HG02588 (cell line): ENCODE data around the gene WDR26.
A peak's percentile ranks its signal among the peaks of the same experiment; 100 is the strongest.
"Not testable (repeated sequence)": the region's sequence is repeated elsewhere in the genome, so short reads cannot be mapped to it uniquely, and the experiment has no call there.

Source experiments
- ATAC-seq: cut with Tn5 transposase; IDR thresholded peaks from one replicate; pipeline ENCODE4 v1.9.1; 2021; ENCODE audit warnings: mild to moderate bottlenecking, moderate library complexity; ENCODE audit not compliant: unreplicated experiment

Gene WDR26

GRCh38 chr1:224433701-224434672 lies 610 bp downstream of the WDR26 start:
- ATAC-seq, result peak; percentile 13

GRCh38 chr1:224433041-224433691 lies 1.4 kb downstream of the WDR26 start:
- no peak for ATAC-seq

GRCh38 chr1:224432672-224433040 lies 1.9 kb downstream of the WDR26 start:
- no peak for ATAC-seq

GRCh38 chr1:224432146-224432545 lies 2.5 kb downstream of the WDR26 start:
- ATAC-seq, result no peak

GRCh38 chr1:224431726-224432125 lies 2.9 kb downstream of the WDR26 start:
- ATAC-seq, result no peak

- no peak for ATAC-seq
These were observed 4.0 kb downstream of the WDR26 start for GRCh38 chr1:224430511-224431113.

- no peak for ATAC-seq
These were observed 4.8 kb downstream of the WDR26 start for GRCh38 chr1:224429616-224430326.

- not testable (repeated sequence) for ATAC-seq
These were observed 5.9 kb downstream of the WDR26 start for GRCh38 chr1:224428713-224429112.

- no peak for ATAC-seq
These were observed 7.3 kb downstream of the WDR26 start for GRCh38 chr1:224427346-224427745.

GRCh38 chr1:224426869-224427268 lies 7.7 kb downstream of the WDR26 start:
- not testable (repeated sequence) for ATAC-seq

- ATAC-seq, result no peak
These were observed 9.2 kb downstream of the WDR26 start for GRCh38 chr1:224425279-224425884.

- ATAC-seq, result no peak
These were observed 14.5 kb downstream of the WDR26 start for GRCh38 chr1:224420106-224420505.

- no peak for ATAC-seq
These were observed 22.8 kb downstream of the WDR26 start for GRCh38 chr1:224411766-224412165.

- no peak for ATAC-seq
These were observed 26.4 kb downstream of the WDR26 start for GRCh38 chr1:224408294-224408590.

- ATAC-seq, result no peak
These were observed 26.9 kb downstream of the WDR26 start for GRCh38 chr1:224407571-224408293.

GRCh38 chr1:224406216-224406615 lies 28.4 kb downstream of the WDR26 start:
- ATAC-seq, result no peak

GRCh38 chr1:224405604-224405970 lies 29.0 kb downstream of the WDR26 start:
- ATAC-seq, result no peak

- no peak for ATAC-seq
These were observed 29.5 kb downstream of the WDR26 start for GRCh38 chr1:224404916-224405603.

- ATAC-seq, result no peak
These were observed 32.0 kb downstream of the WDR26 start for GRCh38 chr1:224402472-224403036.
